HL-60/S4 (cell line): ENCODE data around the gene FAS.

Source experiments
- in situ Hi-C: fragments of 300-500 bp; cut with MboI; formaldehyde crosslinking; loops from 2 replicates; pipeline ENCODE4 v1.14.3; 2022; ENCODE audit warnings: low sequenced_read_pairs

The FAS gene

DNA sequence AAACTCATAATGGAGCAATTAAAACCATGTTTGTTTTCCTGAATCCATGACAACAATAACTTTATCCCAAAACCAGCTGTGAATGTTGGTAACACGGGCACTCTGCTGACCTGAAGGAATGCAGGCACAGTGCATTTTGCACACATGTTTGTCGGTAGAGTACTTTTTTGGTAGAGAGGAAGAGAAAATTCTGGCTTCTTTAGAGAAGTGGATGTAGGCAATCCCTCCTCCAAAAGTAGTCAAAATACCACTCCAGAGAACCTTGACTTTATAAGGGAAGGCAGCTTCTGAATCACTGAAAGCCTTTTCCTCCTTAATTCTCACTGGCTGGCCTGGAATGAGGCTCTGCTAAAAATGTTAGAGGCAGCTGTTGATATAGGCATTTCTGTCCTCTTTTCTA, 22.2 kb upstream of the FAS start:
- in situ Hi-C loops: no loop called here

DNA sequence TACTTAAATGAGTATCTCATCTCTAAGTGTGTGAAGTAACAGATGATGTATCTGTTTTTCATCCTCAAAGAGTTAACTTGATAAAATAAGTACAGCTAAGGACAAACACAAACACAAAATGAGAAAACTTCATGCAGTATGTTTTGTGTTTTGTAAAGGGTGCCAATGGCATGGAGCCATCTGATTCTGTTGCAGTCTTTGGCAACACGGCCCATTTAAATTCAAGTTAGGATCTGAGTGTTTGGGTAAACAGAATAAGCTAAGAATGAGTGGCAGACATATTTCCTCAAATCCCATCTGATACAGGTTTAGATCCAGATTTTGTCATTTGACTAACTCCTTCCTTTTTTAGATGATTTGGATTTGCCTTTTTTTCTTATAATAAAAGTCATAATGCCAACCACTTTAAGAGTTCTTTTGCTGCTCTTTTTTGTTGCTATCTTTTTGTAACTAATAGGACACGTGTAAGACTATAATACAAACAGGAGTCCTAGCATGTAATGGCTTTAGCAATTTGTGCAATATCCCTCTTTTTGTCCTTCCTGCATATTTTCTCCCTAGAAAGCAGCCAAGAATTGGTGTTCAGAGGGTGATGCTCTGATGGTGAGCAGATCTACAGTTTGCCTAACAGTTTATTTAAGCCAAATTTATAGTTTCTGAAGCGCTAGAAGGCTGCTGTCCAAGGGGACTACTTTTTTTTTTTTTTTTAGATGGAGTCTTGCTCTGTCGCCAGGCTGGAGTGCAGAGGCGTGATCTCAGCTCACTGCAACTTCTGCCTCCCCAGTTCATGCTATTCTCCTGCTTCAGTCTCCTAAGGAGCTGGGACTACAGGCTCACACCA, 19.2 kb upstream of the FAS start:
- in situ Hi-C loops: no loop called here

DNA sequence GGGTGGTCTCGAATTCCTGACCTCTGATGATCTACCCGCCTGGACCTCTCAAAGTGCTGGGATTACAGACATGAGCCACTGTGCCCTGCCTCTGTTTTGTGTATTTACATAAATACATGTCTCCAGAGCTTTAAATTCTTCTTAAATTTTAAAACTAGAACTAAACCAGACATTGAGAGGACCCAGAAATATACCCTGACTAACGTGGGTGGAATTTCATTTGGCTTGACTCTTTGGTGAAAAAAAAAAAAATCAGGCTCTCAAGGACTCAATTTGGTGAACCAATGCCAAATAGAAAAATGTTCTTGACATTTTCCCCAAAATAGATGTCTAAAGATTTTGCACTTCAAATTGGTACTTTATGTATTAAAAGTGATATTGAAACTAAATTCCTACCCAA, 16.6 kb upstream of the FAS start:
- in situ Hi-C loops: no loop called here

DNA sequence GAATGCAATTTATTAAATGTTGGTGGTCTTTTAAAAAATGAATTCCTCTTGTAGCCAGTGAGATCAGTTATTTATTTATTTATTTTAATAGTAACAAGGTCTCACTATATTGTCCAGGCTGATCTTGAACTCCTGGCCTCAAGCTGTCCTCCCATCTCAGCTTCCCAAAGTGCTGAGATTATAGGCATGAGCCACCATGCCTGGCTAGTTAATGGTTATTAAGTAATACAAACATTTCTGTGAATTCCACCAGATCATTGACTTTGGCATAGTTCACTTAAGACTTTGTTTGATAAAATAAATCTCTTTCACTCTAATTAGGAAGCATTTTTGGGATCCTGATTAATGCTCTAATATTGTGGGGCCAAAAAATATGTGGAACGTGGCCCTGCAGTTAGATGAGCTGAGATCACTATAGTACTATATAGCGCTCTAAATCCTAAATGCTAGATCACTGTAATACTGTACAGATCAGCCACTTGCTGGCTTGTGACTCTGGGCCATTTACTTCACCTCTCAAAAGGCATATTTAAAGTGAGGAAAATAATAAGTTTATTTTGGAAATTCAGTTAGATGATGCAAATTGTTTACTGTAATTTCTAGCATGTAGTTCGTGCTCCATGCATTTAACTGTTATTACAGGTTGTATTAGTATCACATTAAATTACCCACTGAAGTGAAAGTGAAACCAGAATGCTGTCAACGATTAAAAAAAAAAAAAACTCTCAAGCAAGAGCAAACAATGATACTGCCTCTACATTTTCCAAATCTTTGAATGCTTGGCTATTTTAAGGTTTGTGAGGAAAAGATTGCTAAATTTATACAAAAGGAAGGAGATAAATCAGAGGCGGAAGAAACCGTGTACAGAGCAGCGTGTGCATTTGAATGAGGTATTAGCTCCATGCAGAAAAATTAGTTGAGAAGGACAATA, 15.9 kb upstream of the FAS start:
- in situ Hi-C loops: no loop called here

DNA sequence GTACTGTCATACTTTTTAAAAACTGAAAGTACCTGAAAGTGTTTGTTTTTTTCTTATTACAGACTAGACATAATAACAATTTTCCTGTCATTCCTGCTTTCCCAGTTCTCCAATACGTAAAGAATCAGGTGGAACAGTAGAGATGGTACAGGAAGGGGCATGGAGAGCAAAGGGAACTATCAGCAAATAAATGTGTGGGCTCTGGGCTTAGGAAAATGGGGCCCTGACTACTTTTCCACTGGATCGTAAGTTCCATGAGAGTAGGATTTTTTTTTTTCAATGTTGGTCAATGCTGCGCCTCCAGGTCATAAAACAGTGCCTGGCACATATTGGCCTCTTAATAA, 15.2 kb upstream of the FAS start:
- in situ Hi-C loops: no loop called here

DNA sequence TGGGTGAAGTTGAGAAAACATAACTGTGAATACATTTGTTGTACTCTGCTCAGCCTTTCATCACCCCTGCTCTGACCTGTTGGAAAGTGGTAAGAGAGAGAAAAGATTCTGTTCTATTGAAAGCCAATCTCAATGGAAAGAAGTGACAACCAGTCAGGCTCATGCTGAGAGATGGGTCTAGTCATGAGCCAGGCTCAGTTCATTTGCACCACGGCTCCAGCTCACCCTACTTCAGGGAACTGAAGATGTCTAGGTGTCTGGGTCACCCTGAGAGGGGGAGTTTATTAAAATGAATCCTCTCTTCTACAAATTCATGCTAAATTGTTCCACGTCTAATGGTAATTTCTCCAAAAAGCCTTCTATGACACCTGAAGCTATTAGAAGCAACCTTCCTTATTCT, 12.1 kb upstream of the FAS start:
- in situ Hi-C loops: no loop called here

DNA sequence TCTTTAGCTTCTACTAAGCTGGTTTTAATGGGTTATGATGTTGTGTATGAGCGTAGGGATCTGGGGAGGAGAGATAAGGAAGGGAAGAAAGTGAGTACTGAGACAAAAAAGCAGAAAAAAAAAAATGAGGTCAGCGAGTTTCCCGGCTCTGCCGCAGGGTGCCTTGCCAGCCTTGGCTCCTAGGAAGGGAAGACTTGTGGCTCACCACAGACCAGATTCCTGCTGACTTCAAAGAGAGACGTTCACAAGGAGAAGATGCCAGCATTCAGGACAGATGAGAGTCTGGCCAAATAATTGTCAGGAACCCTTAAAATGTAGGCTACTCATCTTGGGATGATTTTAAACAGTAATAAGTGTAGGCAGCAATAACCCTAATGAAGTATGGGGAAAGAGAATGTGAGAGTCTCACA, 11.4 kb upstream of the FAS start:
- in situ Hi-C loops: no loop called here

DNA sequence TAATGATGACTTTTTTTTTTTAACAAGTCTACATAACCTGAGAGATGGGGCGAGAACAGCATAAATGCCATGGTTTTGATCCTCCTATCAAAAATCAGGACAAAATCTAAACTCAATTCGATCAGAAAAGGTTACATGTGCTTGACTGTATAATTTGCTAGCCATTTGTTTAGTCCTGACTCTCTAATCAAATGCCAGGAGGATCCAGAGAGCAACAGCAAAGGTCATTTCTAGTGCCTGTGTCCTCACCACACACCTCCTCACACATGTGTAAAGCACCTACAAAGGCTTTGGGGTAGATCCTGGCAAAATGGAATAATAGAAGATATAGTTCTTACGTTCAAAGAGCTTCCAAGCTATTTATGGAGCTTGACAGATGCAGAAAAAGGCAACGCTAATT, 11.0 kb upstream of the FAS start:
- in situ Hi-C loops: no loop called here

DNA sequence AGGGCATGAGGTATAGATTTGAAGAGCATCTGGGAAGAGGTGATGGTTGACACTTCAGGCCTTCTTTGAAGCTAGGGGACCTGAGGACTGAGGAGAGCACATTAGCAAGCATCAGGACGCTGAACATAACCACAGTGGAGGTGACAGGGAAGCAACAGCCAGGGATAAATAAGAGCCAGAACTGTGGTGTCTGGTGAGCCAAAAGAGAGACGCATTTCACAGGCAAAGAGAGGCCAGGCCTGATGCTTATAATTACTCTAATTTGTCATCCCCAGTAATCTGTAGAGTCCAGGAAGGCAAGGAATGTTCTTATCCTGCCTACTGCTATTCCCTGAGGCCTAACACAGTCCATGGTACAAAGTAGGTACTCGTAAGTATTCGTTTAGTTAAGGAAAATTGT, 10.4 kb upstream of the FAS start:
- in situ Hi-C loops: no loop called here

DNA sequence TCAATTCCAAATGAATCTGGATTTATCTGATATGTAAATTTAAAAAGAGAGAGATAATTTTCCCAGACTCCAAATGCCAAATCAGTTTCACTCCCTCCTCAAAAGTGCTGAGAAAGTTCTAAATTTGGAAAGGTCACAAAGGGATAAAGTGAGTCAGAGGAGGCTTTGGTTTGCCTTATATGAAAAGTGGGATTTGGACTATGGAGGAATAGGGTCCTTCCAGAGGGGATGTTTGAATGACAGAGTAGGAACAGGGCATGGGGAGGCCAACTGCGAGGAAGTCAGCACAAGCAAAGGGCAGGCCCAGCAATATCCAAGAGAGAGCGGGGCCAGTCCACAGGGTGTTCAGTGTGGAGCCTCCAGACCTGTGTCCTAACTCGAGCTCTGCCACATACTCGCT, 9.8 kb upstream of the FAS start:
- in situ Hi-C loops: no loop called here

DNA sequence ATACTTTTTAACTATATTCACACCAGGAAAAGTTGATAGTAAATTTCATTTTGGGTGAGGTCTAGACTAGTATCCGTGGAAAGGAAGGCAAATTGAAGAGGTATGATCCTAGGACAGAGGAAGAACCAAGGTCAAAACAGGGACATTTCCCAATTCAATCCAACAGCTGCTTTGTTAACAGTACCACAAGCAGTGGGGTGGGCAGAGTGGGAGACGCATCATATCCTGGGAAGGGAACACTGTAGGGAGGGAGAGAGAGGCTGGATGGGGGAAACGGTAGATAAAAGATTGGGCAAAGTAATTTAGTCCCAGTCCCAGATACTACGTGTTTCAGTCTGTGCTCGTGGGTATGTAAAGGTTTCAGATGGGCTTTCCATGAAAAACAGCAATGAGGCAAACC, 9.2 kb upstream of the FAS start:
- in situ Hi-C loops: no loop called here

DNA sequence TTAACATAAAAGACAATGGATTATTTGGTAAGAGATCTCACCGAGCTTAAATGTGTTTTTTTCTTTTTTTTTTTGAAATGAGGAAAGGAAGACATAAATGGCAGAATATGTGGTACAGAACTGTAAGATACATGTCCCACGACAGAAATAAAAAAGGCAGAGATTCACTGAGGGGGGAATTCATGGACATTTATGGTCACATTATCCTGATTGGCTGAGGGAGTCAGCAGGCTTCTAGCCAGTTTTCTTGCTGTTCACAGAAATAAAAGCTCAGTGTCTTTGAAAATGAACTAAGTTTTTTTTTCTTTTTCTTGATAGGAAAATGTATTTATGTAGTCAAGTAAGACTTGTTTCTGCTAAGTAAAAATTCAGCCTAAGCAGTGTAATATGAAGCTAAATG, 8.2 kb upstream of the FAS start:
- in situ Hi-C loops: no loop called here

DNA sequence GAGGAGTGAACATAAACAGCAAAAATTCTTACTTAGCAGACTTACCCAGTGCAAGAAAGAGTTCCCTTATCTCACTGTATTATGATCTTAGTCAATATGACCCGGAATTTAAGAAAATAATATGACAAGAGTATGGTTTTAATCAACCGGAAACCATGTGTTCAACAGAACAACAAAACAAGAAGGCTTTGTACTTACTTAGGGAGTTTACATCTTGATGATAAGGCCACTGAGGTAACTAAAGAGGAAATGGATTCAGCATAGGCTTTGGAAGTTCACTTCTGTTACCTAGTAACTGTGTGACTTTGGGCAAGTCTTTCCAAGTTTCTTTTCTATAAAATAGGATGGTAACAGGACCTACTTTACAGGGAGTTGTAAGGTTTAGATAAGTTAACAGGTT, 7.4 kb upstream of the FAS start:
- in situ Hi-C loops: no loop called here

DNA sequence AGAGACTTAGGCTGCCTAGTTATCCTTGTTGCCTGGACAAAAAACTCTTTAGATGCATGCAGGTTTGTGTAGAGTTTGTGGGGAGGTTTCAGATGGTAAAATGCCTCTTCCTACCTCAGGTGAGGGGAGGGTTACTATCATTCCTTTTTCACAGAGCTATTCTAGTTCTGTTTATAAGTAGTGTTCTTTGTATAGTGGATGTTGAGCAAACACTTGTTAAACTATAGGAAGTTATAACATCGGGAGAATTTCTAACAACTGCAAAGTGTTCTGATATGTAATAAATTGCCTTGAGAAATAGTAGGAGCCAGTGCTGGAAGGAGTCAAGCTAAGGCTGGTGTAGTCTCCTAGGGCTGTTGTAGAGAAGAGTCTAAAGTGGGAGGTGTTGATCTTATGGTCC, 6.7 kb upstream of the FAS start:
- in situ Hi-C loops: no loop called here

DNA sequence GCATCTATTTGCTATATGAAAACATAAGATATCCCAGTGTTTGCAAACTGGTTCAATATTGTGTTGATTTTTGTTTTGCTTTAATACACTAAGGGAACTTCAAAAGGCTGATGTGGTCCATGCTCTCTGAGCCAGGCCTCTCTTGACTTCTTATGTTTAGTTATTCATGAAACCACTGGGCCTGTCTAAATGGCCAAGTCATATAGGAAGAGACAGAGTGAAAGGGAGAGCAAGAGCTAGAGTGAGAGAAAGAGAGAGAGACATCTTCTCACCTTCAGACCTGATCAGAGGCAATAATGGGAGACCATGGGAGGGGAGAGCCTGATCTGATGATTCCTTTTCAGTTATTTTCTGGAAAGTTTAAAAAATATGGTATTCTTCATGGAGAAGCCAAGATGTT, 6.1 kb upstream of the FAS start:
- in situ Hi-C loops: no loop called here

DNA sequence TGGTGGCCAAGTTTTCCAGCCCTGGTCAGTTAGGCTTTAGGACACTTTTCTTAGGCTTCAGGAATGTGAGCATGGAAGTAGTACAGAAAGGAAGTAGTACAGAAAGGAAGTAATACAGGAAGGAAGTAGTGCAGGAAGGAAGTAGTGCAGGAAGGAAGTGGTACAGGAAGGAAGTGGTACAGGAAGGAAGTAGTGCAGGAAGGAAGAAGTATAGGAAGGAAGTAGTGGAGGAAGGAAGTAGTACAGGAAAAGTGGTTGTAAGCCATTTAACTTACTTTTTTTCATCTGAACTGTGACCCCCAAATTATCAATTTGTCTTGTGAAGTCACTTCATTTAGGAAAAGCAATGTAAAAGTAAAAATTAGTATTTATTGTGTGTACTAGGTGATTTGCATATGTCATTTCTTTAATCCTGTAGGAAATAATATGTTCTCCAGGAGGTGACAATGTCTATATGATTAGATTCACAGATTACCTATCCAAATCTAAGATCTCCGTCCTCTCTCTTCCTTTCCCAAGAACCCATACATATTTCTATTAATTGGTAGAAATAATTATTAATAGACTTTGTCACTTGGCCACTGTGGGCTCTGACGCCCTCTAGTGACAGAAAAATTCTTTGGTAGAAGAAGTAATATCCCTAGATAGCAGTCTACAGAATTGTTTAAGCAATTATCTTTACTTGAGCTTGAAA, 3.9 kb upstream of the FAS start:
- in situ Hi-C loops: no loop called here

DNA sequence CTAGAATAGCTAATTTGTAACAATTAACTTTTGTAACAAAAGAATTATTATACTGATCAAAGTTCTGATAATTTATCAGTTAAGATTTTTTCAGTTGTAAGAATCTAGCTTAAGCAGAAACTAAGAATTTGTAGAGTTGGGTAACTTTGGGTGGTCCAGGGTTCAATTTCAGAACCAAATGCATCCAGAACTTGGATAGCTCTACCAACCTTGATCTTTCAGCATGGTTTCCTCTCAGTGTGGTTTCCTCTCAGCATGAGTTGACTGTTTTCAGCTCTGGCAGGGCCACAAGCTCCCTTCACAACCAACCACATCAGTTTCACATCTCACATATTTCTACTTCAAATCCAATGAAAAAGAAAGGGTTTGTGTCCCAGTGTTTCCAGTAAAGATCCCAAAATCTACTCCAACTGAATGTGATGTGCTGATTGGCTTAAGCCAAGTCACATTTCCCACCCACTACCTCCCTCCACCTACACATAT, 3.3 kb upstream of the FAS start:
- in situ Hi-C loops: no loop called here

DNA sequence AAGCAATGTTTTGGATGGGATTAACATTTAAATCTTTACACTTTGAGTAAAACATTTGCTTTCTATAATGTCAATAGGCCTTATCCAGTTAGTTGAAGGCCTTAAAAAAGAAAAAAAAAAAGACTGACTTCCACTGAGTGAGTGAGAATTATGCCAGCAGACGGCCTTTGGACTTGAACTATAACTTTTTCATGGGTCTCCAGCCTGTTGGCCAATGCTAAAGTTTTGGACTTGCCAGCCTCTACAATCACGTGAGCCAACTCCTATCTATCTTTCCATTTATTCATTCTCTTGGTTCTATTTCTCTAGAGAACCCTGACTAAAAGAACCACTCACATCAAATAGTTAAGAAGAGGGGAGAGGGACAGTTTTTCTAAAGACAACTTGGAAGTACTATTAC, 2.8 kb upstream of the FAS start:
- in situ Hi-C loops: no loop called here

DNA sequence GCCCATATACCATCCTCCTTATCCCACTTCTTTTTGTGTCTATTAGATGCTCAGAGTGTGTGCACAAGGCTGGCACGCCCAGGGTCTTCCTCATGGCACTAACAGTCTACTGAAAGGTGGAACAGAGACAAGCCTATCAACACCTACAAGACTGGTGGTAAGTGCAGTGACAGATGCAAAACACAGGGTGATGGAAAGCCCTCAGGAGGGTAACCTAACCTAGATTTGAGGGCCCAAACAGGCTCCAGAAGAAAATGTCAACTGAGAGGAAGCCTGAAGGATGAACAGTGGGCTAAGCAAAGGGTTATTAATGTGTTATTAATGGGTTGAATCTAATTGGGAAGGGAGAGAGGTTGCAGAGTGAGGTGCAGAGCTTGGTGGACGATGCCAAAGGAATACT, 1.2 kb upstream of the FAS start:
- in situ Hi-C loops: no loop called here

DNA sequence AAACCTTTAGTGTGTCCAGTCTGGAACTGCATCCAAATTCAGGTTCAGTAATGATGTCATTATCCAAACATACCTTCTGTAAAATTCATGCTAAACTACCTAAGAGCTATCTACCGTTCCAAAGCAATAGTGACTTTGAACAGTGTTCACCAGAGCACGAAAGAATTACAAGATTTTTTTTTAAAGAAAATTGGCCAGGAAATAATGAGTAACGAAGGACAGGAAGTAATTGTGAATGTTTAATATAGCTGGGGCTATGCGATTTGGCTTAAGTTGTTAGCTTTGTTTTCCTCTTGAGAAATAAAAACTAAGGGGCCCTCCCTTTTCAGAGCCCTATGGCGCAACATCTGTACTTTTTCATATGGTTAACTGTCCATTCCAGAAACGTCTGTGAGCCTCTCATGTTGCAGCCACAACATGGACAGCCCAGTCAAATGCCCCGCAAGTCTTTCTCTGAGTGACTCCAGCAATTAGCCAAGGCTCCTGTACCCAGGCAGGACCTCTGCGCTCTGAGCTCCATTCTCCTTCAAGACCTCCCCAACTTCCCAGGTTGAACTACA, 694 bp upstream of the FAS start:
- in situ Hi-C loops: no loop called here

DNA sequence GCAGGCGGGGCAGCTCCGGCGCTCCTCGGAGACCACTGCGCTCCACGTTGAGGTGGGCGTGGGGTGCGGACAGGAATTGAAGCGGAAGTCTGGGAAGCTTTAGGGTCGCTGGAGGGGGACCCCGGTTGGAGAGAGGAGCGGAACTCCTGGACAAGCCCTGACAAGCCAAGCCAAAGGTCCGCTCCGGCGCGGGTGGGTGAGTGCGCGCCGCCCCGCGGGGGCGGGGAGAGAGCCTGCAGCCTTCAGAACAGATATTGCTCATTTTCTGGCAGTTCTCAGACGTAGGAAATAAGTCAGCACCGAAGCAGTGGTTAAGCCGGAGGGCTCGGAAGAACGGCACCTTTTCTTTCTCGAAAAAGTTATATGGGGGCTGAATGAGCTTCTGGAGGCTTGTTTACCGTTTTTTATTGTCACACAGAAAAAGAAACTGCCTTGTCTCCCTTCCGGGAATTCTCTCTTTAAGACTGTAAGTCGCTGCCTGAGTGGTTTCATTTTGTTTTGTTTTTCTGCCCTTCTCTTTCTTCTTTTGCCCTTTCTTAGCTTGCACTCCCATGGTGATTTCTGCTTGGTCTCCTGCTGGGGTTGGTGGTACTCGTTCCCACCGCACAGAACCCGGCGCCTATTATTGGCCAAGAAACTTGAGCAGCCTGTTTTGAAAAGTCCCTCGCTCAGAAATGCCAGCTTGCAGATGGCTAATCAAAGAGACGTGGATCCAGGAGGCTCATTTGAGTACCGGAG, 732 bp downstream of the FAS start:
- in situ Hi-C loops: no loop called here
